ENCODE measurements around the gene MFSD6.

DNA sequence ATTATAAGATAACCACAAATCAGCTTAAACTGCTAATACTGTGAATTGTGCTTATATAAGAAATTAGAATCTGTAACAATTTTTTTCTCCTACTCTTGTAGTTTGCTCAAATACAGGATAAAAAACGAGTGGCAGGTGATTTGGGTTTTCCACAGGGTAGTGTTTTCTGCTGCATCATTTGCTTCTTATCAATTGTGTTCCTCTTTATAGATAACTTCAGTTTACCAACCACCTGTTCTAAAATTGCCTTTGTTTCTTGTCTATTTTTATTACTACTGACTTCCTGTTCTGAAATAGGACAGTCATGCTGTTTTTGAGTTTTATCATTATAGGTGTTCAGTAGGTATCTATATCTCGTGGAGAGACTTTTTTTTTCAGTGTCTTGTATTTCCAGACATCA lies 56.9 kb downstream of the MFSD6 start:
- TF ChIP-seq CTCF (IDR thresholded peaks at IDR 0.05) (no peak), POLR2A (IDR thresholded peaks at IDR 0.05) (no peak)
